Neural cell (in vitro differentiated cells): ENCODE data around the gene ITK. TPM values are rescaled to one million over a fixed set of nuclear protein-coding genes. Genes with fewer than 3 reads are reported as not detected.

Experiments used
- H2AFZ ChIP-seq: fragments of 200-600, 300-800 bp; sonication (generic), shearing (Covaris generic); 2 replicates; pipeline ENCODE4 v1.6.0; 2014; ENCODE audit warnings: low read depth, mild to moderate bottlenecking, antibody characterized with exemption, low read length, moderate library complexity
- H3F3A ChIP-seq: fragments of 200-600 bp; shearing (Covaris generic); 2 replicates; pipeline ENCODE4 v1.6.1; 2016; ENCODE audit warnings: mild to moderate bottlenecking, moderate library complexity, mixed read lengths, antibody characterized with exemption, low read length; ENCODE audit not compliant: insufficient read depth, poor library complexity, severe bottlenecking
- H3K27ac ChIP-seq: fragments of 200-600, 300-800 bp; sonication (generic), shearing (Covaris generic); 2 replicates; pipeline ENCODE4 v1.5.1; 2014; ENCODE audit warnings: mild to moderate bottlenecking, low read length, moderate library complexity
- H3K27me3 ChIP-seq: fragments of 300-800, 200-600 bp; sonication (generic), shearing (Covaris generic); 2 replicates; pipeline ENCODE4 v1.6.0; 2014; ENCODE audit warnings: mild to moderate bottlenecking, low read depth, low read length, moderate library complexity; ENCODE audit not compliant: insufficient read depth
- H3K36me3 ChIP-seq: fragments of 300-800, 200-600 bp; sonication (generic), shearing (Covaris generic); 2 replicates; pipeline ENCODE4 v1.5.1; 2014; ENCODE audit warnings: mild to moderate bottlenecking, antibody characterized with exemption, low read length, moderate library complexity; ENCODE audit not compliant: insufficient read depth
- H3K4me2 ChIP-seq: fragments of 300-800, 200-600 bp; sonication (generic), shearing (Covaris generic); 2 replicates; pipeline ENCODE4 v1.6.0; 2014; ENCODE audit warnings: mild to moderate bottlenecking, low read length
- H3K4me3 ChIP-seq: fragments of 300-800, 200-600 bp; sonication (generic), shearing (Covaris generic); 2 replicates; pipeline ENCODE4 v1.5.1; 2014; ENCODE audit warnings: mild to moderate bottlenecking, low read length, moderate library complexity
- H3K79me2 ChIP-seq: fragments of 200-600 bp; shearing (Covaris generic); replicated peaks from 2 replicates; pipeline ENCODE4 v1.6.0; 2014; ENCODE audit warnings: mild to moderate bottlenecking, low read length, moderate library complexity; ENCODE audit not compliant: insufficient read depth
- H3K9ac ChIP-seq: fragments of 300-800, 200-600 bp; sonication (generic), shearing (Covaris generic); 2 replicates; pipeline ENCODE4 v1.6.1; 2016; ENCODE audit warnings: mild to moderate bottlenecking, low read length, mixed read lengths
- H3K9me2 ChIP-seq: fragments of 200-600 bp; shearing (Covaris generic); 2 replicates; pipeline ENCODE4 v1.6.1; 2016; ENCODE audit warnings: mild to moderate bottlenecking, low read length, mixed read lengths; ENCODE audit not compliant: insufficient read depth
- H3K9me3 ChIP-seq: fragments of 200-600, 300-800 bp; sonication (generic), shearing (Covaris generic); 2 replicates; pipeline ENCODE4 v1.6.1; 2016; ENCODE audit warnings: mild to moderate bottlenecking, mixed run types, low read length, moderate library complexity, mixed read lengths
- H4K20me1 ChIP-seq: fragments of 200-600 bp; shearing (Covaris generic); 2 replicates; pipeline ENCODE4 v1.6.1; 2016; ENCODE audit warnings: mild to moderate bottlenecking, mixed run types; ENCODE audit not compliant: insufficient read depth
- EP300 ChIP-seq: fragments of 450-650 bp; conservative IDR thresholded peaks from 2 replicates; pipeline ENCODE4 v1.6.1; 2014; ENCODE audit warnings: antibody characterized with exemption, mild to moderate bottlenecking, moderate library complexity; ENCODE audit not compliant: poor library complexity, severe bottlenecking
- EZH2 ChIP-seq: fragments of 200-600, 300-800 bp; shearing (Covaris generic), sonication (generic); IDR thresholded peaks from 2 replicates; pipeline ENCODE4 v1.6.1; 2014; ENCODE audit warnings: antibody characterized with exemption, low read length, borderline replicate concordance, mild to moderate bottlenecking; ENCODE audit not compliant: insufficient read depth, poor library complexity, severe bottlenecking
- MXI1 ChIP-seq: fragments of 450-650 bp; conservative IDR thresholded peaks from 2 replicates; pipeline ENCODE4 v1.6.1; 2014; ENCODE audit warnings: antibody characterized with exemption, mild to moderate bottlenecking; ENCODE audit not compliant: poor library complexity, severe bottlenecking
- POLR2AphosphoS5 ChIP-seq: IDR thresholded peaks from 2 replicates; pipeline ENCODE4 v1.6.1; 2012
- RAD21 ChIP-seq: fragments of 450-650 bp; conservative IDR thresholded peaks from 2 replicates; pipeline ENCODE4 v1.6.1; 2014; ENCODE audit warnings: antibody characterized with exemption, mild to moderate bottlenecking, moderate library complexity
- REST ChIP-seq: IDR thresholded peaks from 2 replicates; pipeline ENCODE4 v1.6.1; 2012; ENCODE audit warnings: borderline replicate concordance
- SMC3 ChIP-seq: fragments of 450-650 bp; conservative IDR thresholded peaks from 2 replicates; pipeline ENCODE4 v1.6.1; 2014; ENCODE audit warnings: antibody characterized with exemption, mild to moderate bottlenecking, moderate library complexity; ENCODE audit not compliant: poor library complexity
- TAF1 ChIP-seq: IDR thresholded peaks from 2 replicates; pipeline ENCODE4 v1.6.1; 2012; ENCODE audit warnings: low read depth
- polyA plus RNA-seq: library from polyadenylated mRNA; depleted of rRNA; stranded (reverse); fragments of >200 nt; gene quantifications from 2 replicates; pipeline ENCODE4 v1.2.3, GENCODE V29; 2014
- TF ChIP-seq, protein P1 (sequence below): fragments of 450-650 bp; IDR thresholded peaks from 2 replicates; pipeline ENCODE4 v1.5.1; 2014; ENCODE audit warnings: antibody characterized with exemption, mild to moderate bottlenecking, moderate library complexity; ENCODE audit not compliant: poor library complexity, severe bottlenecking

The ITK gene
- polyA plus RNA-seq, 1 donor from 2014 or later, result not detected

- Histone ChIP-seq H3K36me3 (no peaks in the 10 kb centered on the region), H3K9me3 (no peaks in the 10 kb centered on the region), H3K9ac (no peak overlapping the region), H3K4me3 (no peak overlapping the region), H3K79me2 (no peaks in the 10 kb centered on the region), H3K27ac (no peak overlapping the region), H3K4me2 (no peak overlapping the region), H4K20me1 (no peaks in the 10 kb centered on the region), H2AFZ (no peak overlapping the region), H3K27me3 (no peaks in the 10 kb centered on the region), H3F3A (no peaks in the 10 kb centered on the region), H3K9me2 (no peaks in the 10 kb centered on the region)
- TF ChIP-seq POLR2AphosphoS5 (no peak), MXI1 (no peak), SMC3 (no peak)
These were observed 36.8 kb downstream of the ITK start for GRCh38 chr5:157217289-157218024.

DNA sequence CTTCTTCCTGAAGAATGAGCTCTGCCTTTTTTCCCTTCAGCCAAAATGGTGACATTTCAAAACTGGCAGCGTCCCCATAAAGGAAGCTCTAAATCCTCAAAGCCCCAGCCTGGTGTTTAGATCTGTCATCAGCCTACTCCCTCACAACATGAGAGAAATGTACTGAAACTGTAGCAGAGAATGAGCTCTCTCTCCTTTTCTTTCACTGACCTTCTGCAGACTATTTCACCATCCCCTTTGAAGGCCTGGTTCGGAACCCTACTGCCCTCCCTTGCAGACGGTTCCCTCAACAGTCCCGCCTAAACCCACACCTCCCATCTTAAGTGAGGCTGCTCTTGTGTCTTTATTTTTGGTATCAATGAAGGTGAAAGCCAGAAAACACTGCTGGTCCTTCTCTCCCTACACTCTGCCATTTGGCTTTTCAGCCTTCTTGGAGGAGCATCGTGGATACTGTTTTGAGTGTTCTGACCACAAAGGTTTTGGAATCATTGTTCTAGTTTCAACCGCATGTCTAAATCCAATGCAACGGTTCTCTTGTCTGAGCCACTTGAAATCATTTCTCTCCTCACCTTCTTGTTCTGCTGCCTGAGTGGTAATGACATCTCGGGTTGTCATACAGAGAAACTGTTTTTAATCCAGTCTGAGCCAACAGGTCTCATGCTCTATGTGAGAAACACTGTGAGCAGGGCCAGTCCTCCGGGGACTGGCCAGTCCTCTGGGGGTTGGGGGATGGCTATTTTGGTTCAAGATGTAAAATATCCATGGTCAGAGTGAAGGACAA lies 39.0 kb downstream of the ITK start:
- H3K4me3 ChIP-seq, result no peak overlapping the region

More for the DNA sequence above, 39.0 kb downstream of the ITK start:
- Histone ChIP-seq H3K27me3 (no peaks in the 10 kb centered on the region), H2AFZ (no peak overlapping the region), H4K20me1 (no peaks in the 10 kb centered on the region), H3K79me2 (no peaks in the 10 kb centered on the region), H3K27ac (no peak overlapping the region), H3F3A (no peaks in the 10 kb centered on the region), H3K9me2 (no peaks in the 10 kb centered on the region), H3K9ac (no peak overlapping the region), H3K36me3 (no peaks in the 10 kb centered on the region), H3K4me2 (no peak overlapping the region), H3K9me3 (no peaks in the 10 kb centered on the region)
- TF ChIP-seq, protein P1, sequence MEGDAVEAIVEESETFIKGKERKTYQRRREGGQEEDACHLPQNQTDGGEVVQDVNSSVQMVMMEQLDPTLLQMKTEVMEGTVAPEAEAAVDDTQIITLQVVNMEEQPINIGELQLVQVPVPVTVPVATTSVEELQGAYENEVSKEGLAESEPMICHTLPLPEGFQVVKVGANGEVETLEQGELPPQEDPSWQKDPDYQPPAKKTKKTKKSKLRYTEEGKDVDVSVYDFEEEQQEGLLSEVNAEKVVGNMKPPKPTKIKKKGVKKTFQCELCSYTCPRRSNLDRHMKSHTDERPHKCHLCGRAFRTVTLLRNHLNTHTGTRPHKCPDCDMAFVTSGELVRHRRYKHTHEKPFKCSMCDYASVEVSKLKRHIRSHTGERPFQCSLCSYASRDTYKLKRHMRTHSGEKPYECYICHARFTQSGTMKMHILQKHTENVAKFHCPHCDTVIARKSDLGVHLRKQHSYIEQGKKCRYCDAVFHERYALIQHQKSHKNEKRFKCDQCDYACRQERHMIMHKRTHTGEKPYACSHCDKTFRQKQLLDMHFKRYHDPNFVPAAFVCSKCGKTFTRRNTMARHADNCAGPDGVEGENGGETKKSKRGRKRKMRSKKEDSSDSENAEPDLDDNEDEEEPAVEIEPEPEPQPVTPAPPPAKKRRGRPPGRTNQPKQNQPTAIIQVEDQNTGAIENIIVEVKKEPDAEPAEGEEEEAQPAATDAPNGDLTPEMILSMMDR, result no peak
- TF ChIP-seq MXI1, result no peak
- TF ChIP-seq POLR2AphosphoS5, result no peak
- TF ChIP-seq SMC3, result no peak
- TF ChIP-seq RAD21, result no peak
- TF ChIP-seq REST, result no peak
- TF ChIP-seq EP300, result no peak
- TF ChIP-seq EZH2, result no peak
- no peak for TF ChIP-seq TAF1
